ENCODE measurements around the gene VWA7.
A peak's percentile ranks its signal among the peaks of the same experiment; 100 is the strongest.

The VWA7 gene

DNA sequence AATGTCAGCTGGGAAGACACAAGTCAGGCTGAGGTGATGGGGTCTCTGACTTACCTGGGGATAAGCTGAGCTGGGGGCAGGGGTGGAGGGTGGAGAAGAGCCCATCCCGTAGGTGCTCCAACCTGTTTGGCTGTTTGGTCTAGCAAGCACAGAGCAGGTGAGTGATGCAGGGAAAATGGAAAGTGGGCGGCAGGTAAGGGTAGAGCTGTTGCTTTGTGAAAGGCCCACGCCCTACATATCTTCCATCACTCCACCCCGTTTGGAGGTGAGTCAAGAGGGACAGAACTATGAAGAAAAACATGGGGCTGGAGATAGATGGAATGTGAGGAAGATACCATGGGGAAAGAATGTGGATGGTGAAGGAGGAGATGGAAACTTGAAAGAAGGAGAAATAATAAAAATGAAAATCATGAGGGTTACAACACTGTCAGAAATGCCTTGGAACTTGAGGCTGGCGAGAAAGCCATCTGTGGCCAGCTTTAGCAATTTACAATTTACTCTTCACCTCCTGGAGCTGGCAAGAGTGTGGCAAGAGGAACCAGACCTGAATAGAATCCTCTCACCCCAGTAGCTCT, 56.8 kb downstream of the VWA7 start:
- Histone ChIP-seq H3K9ac (ENCODE audit: low read length) (no peak overlapping the region), H3K27ac (ENCODE audit: low read length) (no peak overlapping the region), H3K4me1 (ENCODE audit: control insufficient read depth, low read depth, low read length) (peaks cover 18% of the 10 kb centered on the region), H3K36me3 (ENCODE audit: control insufficient read depth, low read depth, low read length) (no peaks in the 10 kb centered on the region), H3K27me3 (ENCODE audit: control insufficient read depth, insufficient read depth, low read length) (no peaks in the 10 kb centered on the region), H3K9me3 (ENCODE audit: control insufficient read depth, low read depth, low read length) (no peaks in the 10 kb centered on the region), H3K4me3 (ENCODE audit: low read length) (no peak overlapping the region)

DNA sequence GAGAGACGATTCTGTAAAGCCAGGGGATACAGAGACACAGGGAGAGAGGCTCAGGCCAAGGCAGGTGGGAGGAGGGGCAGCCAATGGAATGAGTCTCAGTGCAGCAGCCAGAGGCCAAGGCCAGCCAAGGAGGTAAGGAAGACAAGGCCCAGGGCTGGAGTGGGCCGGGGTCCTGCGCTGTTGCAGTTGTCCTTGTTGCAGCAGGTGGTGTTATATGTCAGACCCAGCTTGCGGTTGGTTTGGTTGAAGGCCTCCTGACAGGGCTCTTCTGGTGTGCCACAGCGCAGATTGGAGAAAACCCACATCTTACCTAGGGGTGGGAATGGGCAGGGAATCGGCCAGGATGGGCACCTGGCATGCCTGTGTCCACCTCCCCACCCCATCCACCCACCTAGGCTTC, 58.1 kb downstream of the VWA7 start:
- Histone ChIP-seq H3K36me3 (ENCODE audit: control insufficient read depth, low read depth, low read length) (no peaks in the 10 kb centered on the region), H3K9me3 (ENCODE audit: control insufficient read depth, low read depth, low read length) (no peaks in the 10 kb centered on the region), H3K27me3 (ENCODE audit: control insufficient read depth, insufficient read depth, low read length) (no peaks in the 10 kb centered on the region), H3K9ac (ENCODE audit: low read length) (no peak overlapping the region), H3K27ac (ENCODE audit: low read length) (no peak overlapping the region), H3K4me3 (ENCODE audit: low read length) (no peak overlapping the region), H3K4me1 (ENCODE audit: control insufficient read depth, low read depth, low read length) (peaks cover 30% of the 10 kb centered on the region)

- Histone ChIP-seq H3K9me3 (ENCODE audit: control insufficient read depth, low read depth, low read length) (no peaks in the 10 kb centered on the region), H3K27me3 (ENCODE audit: control insufficient read depth, insufficient read depth, low read length) (no peaks in the 10 kb centered on the region), H3K4me1 (ENCODE audit: control insufficient read depth, low read depth, low read length) (peaks cover 38% of the 10 kb centered on the region), H3K4me3 (ENCODE audit: low read length) (peak overlapping the region; percentile 25), H3K36me3 (ENCODE audit: control insufficient read depth, low read depth, low read length) (no peaks in the 10 kb centered on the region), H3K27ac (ENCODE audit: low read length) (no peak overlapping the region), H3K9ac (ENCODE audit: low read length) (no peak overlapping the region)
These were observed 58.9 kb downstream of the VWA7 start for GRCh38 chr6:31718265-31718664.

DNA sequence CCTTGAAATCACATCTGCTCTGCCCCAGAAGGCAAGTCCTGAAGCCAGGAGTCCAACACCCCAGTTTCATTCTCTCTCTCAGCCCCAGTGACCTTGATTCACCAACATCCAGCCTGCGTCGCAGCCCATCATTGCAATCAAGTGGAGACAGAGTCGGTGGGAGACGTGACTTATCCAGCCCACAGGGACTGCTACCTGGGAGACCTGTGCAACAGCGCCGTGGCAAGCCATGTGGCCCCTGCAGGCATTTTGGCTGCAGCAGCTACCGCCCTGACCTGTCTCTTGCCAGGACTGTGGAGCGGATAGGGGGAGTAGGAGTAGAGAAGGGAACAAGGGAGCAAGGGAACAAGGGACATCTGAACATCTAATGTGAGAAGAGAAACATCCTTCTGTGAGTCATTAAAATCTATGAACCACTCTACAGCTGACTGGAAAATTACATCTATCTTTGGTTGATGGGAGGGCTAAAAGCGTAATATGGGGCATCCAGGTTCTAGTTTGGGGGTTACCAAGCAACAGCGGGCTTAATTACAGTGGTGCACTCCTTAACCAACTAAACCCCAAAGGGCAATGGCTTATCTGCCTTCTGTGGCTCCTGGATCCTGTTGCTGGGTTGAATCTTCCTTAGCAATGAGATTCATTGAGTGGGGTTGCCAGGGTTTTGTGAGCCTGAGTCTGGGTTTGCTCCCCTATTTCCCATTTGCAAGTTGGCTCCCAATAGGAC, 59.5 kb downstream of the VWA7 start:
- Histone ChIP-seq H3K27ac (ENCODE audit: low read length) (no peak overlapping the region), H3K27me3 (ENCODE audit: control insufficient read depth, insufficient read depth, low read length) (no peaks in the 10 kb centered on the region), H3K4me3 (ENCODE audit: low read length) (no peak overlapping the region), H3K9ac (ENCODE audit: low read length) (no peak overlapping the region), H3K36me3 (ENCODE audit: control insufficient read depth, low read depth, low read length) (no peaks in the 10 kb centered on the region), H3K4me1 (ENCODE audit: control insufficient read depth, low read depth, low read length) (peaks cover 38% of the 10 kb centered on the region), H3K9me3 (ENCODE audit: control insufficient read depth, low read depth, low read length) (no peaks in the 10 kb centered on the region)

Measured in iPS-18a (cell line).